ENCODE data around the gene NLGN1. TPM values are rescaled to one million over a fixed set of nuclear protein-coding genes. Genes with fewer than 3 reads are reported as not detected.

The NLGN1 gene
- total RNA-seq, 1 experiment from 2014 or later, result not detected

DNA sequence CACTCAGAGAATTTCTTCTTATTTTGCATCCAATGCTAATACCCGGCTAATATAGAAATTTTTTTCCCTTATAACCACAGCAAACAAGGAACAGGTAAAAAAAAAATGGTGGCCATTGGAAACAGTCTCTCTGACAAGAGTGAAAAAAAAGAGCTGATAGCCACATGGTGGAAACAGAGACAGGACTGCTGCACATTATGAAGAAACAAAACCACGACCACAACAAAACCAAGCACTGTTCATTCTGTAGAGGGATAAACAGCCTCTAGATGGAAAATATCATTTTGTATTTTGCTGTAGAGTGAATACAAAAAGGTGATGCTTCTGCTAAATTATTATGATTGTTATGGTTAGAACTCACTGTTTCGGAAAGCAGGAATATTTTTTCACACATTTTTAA is 686.2 kb downstream of the NLGN1 start:
- Mint-ChIP-seq H3K4me3 (ENCODE audit: unreplicated experiment) (no peak overlapping the region), H3K4me1 (ENCODE audit: insufficient read depth, unreplicated experiment) (no peaks in the 10 kb centered on the region), H3K27me3 (ENCODE audit: insufficient read depth, unreplicated experiment) (no peaks in the 10 kb centered on the region), H3K9me3 (ENCODE audit: unreplicated experiment) (no peaks in the 10 kb centered on the region), H3K36me3 (ENCODE audit: insufficient read depth, unreplicated experiment) (no peaks in the 10 kb centered on the region), H3K27ac (ENCODE audit: low read depth, unreplicated experiment) (no peak overlapping the region)
- CTCF ChIA-PET, result interaction anchor here (0.6 to 0.7 kb wide), 2 partner anchors 45 to 68 kb away, joined by 3 read pairs; no protein-coding TSS in a partner anchor
- POLR2A ChIA-PET, result interaction anchor here (0.9 kb wide), 1 partner anchor 35 kb away, joined by 3 read pairs; no protein-coding TSS in a partner anchor
- intact Hi-C loops (cut with micrococcal nuclease), result no loop called here
- TF ChIP-seq, protein P1, sequence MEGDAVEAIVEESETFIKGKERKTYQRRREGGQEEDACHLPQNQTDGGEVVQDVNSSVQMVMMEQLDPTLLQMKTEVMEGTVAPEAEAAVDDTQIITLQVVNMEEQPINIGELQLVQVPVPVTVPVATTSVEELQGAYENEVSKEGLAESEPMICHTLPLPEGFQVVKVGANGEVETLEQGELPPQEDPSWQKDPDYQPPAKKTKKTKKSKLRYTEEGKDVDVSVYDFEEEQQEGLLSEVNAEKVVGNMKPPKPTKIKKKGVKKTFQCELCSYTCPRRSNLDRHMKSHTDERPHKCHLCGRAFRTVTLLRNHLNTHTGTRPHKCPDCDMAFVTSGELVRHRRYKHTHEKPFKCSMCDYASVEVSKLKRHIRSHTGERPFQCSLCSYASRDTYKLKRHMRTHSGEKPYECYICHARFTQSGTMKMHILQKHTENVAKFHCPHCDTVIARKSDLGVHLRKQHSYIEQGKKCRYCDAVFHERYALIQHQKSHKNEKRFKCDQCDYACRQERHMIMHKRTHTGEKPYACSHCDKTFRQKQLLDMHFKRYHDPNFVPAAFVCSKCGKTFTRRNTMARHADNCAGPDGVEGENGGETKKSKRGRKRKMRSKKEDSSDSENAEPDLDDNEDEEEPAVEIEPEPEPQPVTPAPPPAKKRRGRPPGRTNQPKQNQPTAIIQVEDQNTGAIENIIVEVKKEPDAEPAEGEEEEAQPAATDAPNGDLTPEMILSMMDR (IDR thresholded peaks at IDR 0.05; ENCODE audit: unreplicated experiment), result no peak
- no peak for DNase-seq (ENCODE audit: unreplicated experiment)
- BruUV-seq (replicated peaks), result no TSS peak

DNA sequence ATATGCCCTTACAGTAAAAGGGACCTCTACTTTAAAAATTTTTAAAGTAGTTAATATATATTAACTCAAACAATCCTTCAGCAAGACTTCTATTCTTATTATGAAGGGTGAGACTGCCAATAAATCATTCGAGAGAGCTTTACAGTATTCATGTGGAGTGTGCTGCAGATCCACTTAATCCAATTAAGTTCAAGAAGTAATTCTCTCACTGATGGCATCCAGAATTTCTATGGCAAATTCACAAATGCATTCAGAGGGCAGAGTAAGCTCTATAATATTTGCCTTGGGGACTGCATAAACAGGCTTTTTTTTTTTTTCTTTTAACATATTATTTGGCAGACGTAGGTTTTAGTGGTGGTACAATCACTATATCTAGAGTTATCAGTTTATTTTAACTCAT is 692.0 kb downstream of the NLGN1 start:
- Mint-ChIP-seq H3K27me3 (ENCODE audit: insufficient read depth, unreplicated experiment) (no peaks in the 10 kb centered on the region), H3K4me1 (ENCODE audit: insufficient read depth, unreplicated experiment) (peaks cover 6% of the 10 kb centered on the region), H3K36me3 (ENCODE audit: insufficient read depth, unreplicated experiment) (no peaks in the 10 kb centered on the region), H3K9me3 (ENCODE audit: unreplicated experiment) (no peaks in the 10 kb centered on the region), H3K4me3 (ENCODE audit: unreplicated experiment) (no peak overlapping the region), H3K27ac (ENCODE audit: low read depth, unreplicated experiment) (no peak overlapping the region)
- DNase-seq (ENCODE audit: unreplicated experiment), result no peak
- ChIA-PET POLR2A (no interaction called here), CTCF (interaction anchor here (0.7 kb wide), 2 partner anchors 85 to 1814 kb away, joined by 3 read pairs; no protein-coding TSS in a partner anchor)
- intact Hi-C loops (cut with micrococcal nuclease), result no loop called here
- TF ChIP-seq, protein P1 (IDR thresholded peaks at IDR 0.05; ENCODE audit: unreplicated experiment), result no peak
- no TSS peak for BruUV-seq (replicated peaks)

DNA sequence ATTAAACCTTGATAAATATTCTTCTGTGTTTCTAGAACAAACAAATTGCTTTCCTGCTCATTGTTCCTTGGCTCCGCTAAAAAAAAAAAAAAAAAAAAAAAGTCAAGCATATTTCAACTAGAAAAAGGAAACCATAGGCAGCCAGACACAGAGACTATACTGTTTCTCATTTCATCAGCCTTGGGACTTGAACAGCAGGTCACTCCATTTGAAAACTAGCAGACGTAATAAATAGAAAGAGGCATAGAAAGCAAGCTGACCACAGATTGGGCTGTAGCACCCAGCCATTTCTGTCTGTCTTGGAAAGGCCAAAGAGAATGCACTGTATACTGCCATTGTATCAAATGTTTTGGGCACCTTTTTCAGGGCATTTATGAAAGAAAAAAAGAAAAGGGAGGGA is 697.1 kb downstream of the NLGN1 start:
- no TSS peak for BruUV-seq (replicated peaks)
- Mint-ChIP-seq H3K36me3 (ENCODE audit: insufficient read depth, unreplicated experiment) (no peaks in the 10 kb centered on the region), H3K9me3 (ENCODE audit: unreplicated experiment) (no peaks in the 10 kb centered on the region), H3K4me1 (ENCODE audit: insufficient read depth, unreplicated experiment) (peaks cover 6% of the 10 kb centered on the region), H3K27me3 (ENCODE audit: insufficient read depth, unreplicated experiment) (no peaks in the 10 kb centered on the region), H3K27ac (ENCODE audit: low read depth, unreplicated experiment) (no peak overlapping the region), H3K4me3 (ENCODE audit: unreplicated experiment) (no peak overlapping the region)
- intact Hi-C loops (cut with micrococcal nuclease), result no loop called here
- ChIA-PET CTCF (interaction anchor here (0.6 to 0.8 kb wide), 2 partner anchors 101 to 676 kb away, joined by 3 read pairs; no protein-coding TSS in a partner anchor), POLR2A (interaction anchor here (0.7 kb wide), 1 partner anchor 17 kb away, joined by 3 read pairs; no protein-coding TSS in a partner anchor)
- TF ChIP-seq, protein P1 (IDR thresholded peaks at IDR 0.05; ENCODE audit: unreplicated experiment), result no peak
- DNase-seq (ENCODE audit: unreplicated experiment), result no peak

DNA sequence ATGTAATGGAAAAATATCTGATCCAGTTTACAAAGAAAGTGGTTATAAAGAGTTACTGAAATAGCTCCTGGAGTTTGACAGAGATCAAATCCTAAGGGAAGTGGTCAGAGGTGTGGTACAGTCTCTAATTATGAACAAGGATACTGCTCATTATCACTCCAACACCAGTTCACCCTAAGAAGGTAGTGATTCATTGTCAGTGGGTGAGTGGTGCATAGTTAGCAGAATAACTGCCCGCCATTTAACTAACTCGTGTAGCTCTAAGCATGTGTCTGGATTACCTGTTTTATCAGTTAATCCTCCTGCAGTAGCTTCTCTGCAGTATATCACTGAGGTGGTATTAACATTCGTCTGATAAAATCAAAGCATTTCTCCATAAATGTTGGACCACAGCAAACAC is 700.1 kb downstream of the NLGN1 start:
- intact Hi-C loops (cut with micrococcal nuclease), result no loop called here
- ChIA-PET POLR2A (no interaction called here), CTCF (no interaction called here)
- H3K9me3 Mint-ChIP-seq (ENCODE audit: unreplicated experiment), result no peaks in the 10 kb centered on the region
- no peak overlapping the region for H3K27ac Mint-ChIP-seq (ENCODE audit: low read depth, unreplicated experiment)
- no peaks in the 10 kb centered on the region for H3K36me3 Mint-ChIP-seq (ENCODE audit: insufficient read depth, unreplicated experiment)
- TF ChIP-seq, protein P1 (IDR thresholded peaks at IDR 0.05; ENCODE audit: unreplicated experiment), result no peak
- no TSS peak for BruUV-seq (replicated peaks)
- DNase-seq (ENCODE audit: unreplicated experiment), result no peak
- no peaks in the 10 kb centered on the region for H3K4me1 Mint-ChIP-seq (ENCODE audit: insufficient read depth, unreplicated experiment)
- H3K27me3 Mint-ChIP-seq (ENCODE audit: insufficient read depth, unreplicated experiment), result no peaks in the 10 kb centered on the region
- no peak overlapping the region for H3K4me3 Mint-ChIP-seq (ENCODE audit: unreplicated experiment)

All from MCF 10A (cell line).